HepG2 (cell line): Measurements from ENCODE around the gene ATPAF2. TPM values are rescaled to one million over a fixed set of nuclear protein-coding genes. Genes with fewer than 3 reads are reported as not detected.

Source experiments
- ATAC-seq: fragments of 200-7000 bp; cut with Tn5 transposase; 3 replicates; pipeline ENCODE4 v1.9.1; 2020; ENCODE audit warnings: mild to moderate bottlenecking, moderate library complexity
- BruUV-seq: library from RNA; stranded (reverse); fragments of 400-500 nt; replicated peaks from 2 replicates; lab custom pipeline; 2021; lab: Mats Ljungman, UMichigan
- CTCF ChIA-PET: fragments of 300-600 bp; formaldehyde crosslinking; extraction: SDS; loops from one replicate; lab custom pipeline; 2021; ENCODE audit warnings: low total read pairs, inconsistent platforms, low intra/inter-chr PET ratio; lab: Yijun Ruan, JAX
- POLR2A ChIA-PET: fragments of 350-600 bp; sonication (Branson Sonifier 250); formaldehyde crosslinking; loops from one replicate; lab custom pipeline; 2020; ENCODE audit warnings: antibody characterized with exemption, inconsistent platforms; lab: Yijun Ruan, JAX
- DNase-seq: peaks from one replicate; pipeline ENCODE4 v3.0.0-alpha.2; 2015; ENCODE audit warnings: low spot score
- FAIRE-seq: peaks from 3 replicates; lab custom pipeline; 2011; peaks lifted over from hg19 to GRCh38; lab: Jason Lieb, UNC
- H2AFZ ChIP-seq: one replicate; pipeline ENCODE4 v1.6.1; 2011; ENCODE audit warnings: low read length, inconsistent platforms
- H3K27ac ChIP-seq: fragments of 300-600 bp; 3 replicates; pipeline ENCODE4 v1.8.0; 2011; ENCODE audit warnings: mixed run types, mild to moderate bottlenecking, mixed read lengths, low read length, inconsistent platforms; ENCODE audit not compliant: insufficient read depth; ENCODE audit errors: extremely low read length
- H3K27me3 ChIP-seq, 2 experiments: fragments of 200-600 bp in 1 of 2; 2 replicates in 1 of 2; 3 replicates in 1 of 2; pipeline versions ENCODE4 v1.6.0 to v1.8.0; 2011; ENCODE audit warnings: low read length in 2 of 2, mild to moderate bottlenecking in 2 of 2, moderate library complexity in 2 of 2, inconsistent platforms in 1 of 2; ENCODE audit not compliant: insufficient read depth in 2 of 2, control insufficient read depth in 1 of 2
- H3K36me3 ChIP-seq, 2 experiments: fragments of 200-600 bp in 1 of 2; replicated peaks in 1 of 2; 2 replicates in 1 of 2; 3 replicates in 1 of 2; pipeline versions ENCODE4 v1.5.1 to v1.8.0; 2011; ENCODE audit warnings: low read length in 2 of 2, inconsistent platforms in 1 of 2; ENCODE audit not compliant: insufficient read depth in 2 of 2, control insufficient read depth in 1 of 2
- H3K4me1 ChIP-seq: 2 replicates; pipeline ENCODE4 v1.5.1; 2012; ENCODE audit warnings: low read length, inconsistent platforms; ENCODE audit not compliant: insufficient read depth
- H3K4me2 ChIP-seq: 2 replicates; pipeline ENCODE4 v1.6.0; 2011; ENCODE audit warnings: low read depth, low read length, inconsistent platforms
- H3K4me3 ChIP-seq, 3 experiments: fragments of 200-600 bp in 1 of 3; sonication (generic), shearing (Covaris generic) in 1 of 3; replicated peaks in 1 of 3; 2 replicates each; pipeline ENCODE4 v1.5.1; 2011 to 2016; ENCODE audit warnings: low read length in 3 of 3, inconsistent platforms in 2 of 3, low read depth in 2 of 3, mild to moderate bottlenecking in 2 of 3, control low read depth in 1 of 3, mixed read lengths in 1 of 3; ENCODE audit not compliant: insufficient read depth in 1 of 3
- H3K79me2 ChIP-seq: one replicate; pipeline ENCODE4 v1.6.1; 2011; ENCODE audit warnings: low read length, inconsistent platforms; ENCODE audit not compliant: insufficient read depth
- H3K9ac ChIP-seq: 2 replicates; pipeline ENCODE4 v1.6.0; 2011; ENCODE audit warnings: mild to moderate bottlenecking, low read depth, low read length, inconsistent platforms; ENCODE audit not compliant: insufficient read depth
- H3K9me3 ChIP-seq: 2 replicates; pipeline ENCODE4 v1.5.1; 2012; ENCODE audit warnings: mild to moderate bottlenecking, low read length
- H4K20me1 ChIP-seq: 2 replicates; pipeline ENCODE4 v1.6.0; 2011; ENCODE audit warnings: inconsistent platforms, mild to moderate bottlenecking, low read length, moderate library complexity; ENCODE audit not compliant: insufficient read depth
- SAP130 ChIP-seq: IDR thresholded peaks from 2 replicates; pipeline ENCODE4 v1.6.1; 2016; ENCODE audit warnings: low read depth
- STAT5B ChIP-seq: sonication (generic); formaldehyde crosslinking; IDR thresholded peaks from 2 replicates; pipeline ENCODE4 v1.4.0; 2020; ENCODE audit warnings: missing genetic modification reagents
- WGBS: methylation state at CpG from one replicate; pipeline ENCODE4 v1.1.6; 2017; ENCODE audit warnings: low lambda C conversion rate; 5-methylcytosine and 5-hydroxymethylcytosine counted together
- in situ Hi-C: cut with HindIII; loops from 2 replicates; pipeline ENCODE4 v1.10.0; 2017; ENCODE audit warnings: low pct_unique_long_range_greater_than_20kb; ENCODE audit not compliant: extremely low pct_ligation_motif_present
- intact Hi-C: fragments of 100-400 bp; cut with micrococcal nuclease; formaldehyde crosslinking; loops from one replicate; pipeline ENCODE4 v1.10.0; 2022; ENCODE audit not compliant: unreplicated experiment
- polyA plus RNA-seq, 8 experiments: library from polyadenylated mRNA; depleted of rRNA in 3 of 8; stranded (reverse) in 7 of 8; unstranded in 1 of 8; fragments of >200 nt; fragmentation: Illumina TruSeq in 4 of 8; extraction: Trizol in 4 of 8; gene quantifications; 2 replicates each; pipeline versions ENCODE4 v1.2.1 to v1.2.3, GENCODE V29; 2011 to 2016; ENCODE audit warnings: low read depth in 4 of 8, missing spikeins in 1 of 8, mixed read lengths in 1 of 8; ENCODE audit not compliant: insufficient read depth in 1 of 8
- total RNA-seq, 5 experiments: library from RNA; depleted of rRNA; stranded (reverse); fragments of >200 nt; fragmentation: Illumina TruSeq; extraction: Trizol; gene quantifications; 2 replicates each; pipeline ENCODE4 v1.2.3, GENCODE V29; 2016; ENCODE audit warnings: low read depth in 1 of 5
- TF ChIP-seq, protein P1 (sequence below): sonication (generic); formaldehyde crosslinking; IDR thresholded peaks from 2 replicates; pipeline ENCODE4 v1.4.0; 2020; ENCODE audit warnings: missing genetic modification reagents
- TF ChIP-seq, protein P2 (sequence below): IDR thresholded peaks from 2 replicates; pipeline ENCODE4 v1.6.1; 2012; ENCODE audit warnings: inconsistent platforms
- TF ChIP-seq, protein P3 (sequence below): sonication (generic); formaldehyde crosslinking; IDR thresholded peaks from 2 replicates; pipeline ENCODE4 v1.8.1; 2023; ENCODE audit warnings: mild to moderate bottlenecking, moderate library complexity, missing genetic modification reagents

Gene ATPAF2
- total and polyA plus RNA-seq, 2 of the 13 experiments (the other 11 are each of a cell fraction or from before 2014, with no cell fraction given), result 15.0 to 16.5 TPM

DNA sequence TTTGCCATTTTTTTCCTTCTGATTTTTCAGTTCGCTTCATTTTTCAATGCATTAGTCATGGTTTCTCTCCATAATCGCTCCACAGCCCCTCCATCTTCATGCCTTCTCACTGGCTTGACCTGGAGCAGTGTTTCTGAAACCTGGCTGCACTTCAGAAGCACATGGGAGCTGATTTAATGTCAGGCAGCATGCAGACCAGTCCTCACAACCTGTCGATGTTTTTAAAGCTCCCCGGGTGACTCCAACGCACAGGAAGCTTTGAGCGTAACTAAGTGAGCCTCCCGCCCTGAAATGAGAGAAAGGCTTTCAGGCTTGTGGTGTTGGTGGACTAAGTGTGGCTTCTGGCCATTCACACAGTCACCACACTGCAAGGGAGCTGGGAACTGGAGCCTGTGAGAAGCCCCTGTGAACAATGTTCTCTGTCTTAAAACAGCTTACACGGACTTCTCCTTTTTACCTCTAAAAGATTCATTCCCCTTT lies 31.9 kb upstream of the ATPAF2 start:
- TF ChIP-seq, protein P1, sequence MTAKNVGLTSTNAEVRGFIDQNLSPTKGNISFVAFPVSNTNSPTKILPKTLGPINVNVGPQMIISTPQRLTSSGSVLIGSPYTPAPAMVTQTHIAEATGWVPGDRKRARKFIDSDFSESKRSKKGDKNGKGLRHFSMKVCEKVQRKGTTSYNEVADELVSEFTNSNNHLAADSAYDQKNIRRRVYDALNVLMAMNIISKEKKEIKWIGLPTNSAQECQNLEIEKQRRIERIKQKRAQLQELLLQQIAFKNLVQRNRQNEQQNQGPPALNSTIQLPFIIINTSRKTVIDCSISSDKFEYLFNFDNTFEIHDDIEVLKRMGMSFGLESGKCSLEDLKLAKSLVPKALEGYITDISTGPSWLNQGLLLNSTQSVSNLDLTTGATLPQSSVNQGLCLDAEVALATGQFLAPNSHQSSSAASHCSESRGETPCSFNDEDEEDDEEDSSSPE (CRISPR knock-in tag), result 0 out of 2 replicates have a peak, but pooled peaks have one; percentile 10
- TF ChIP-seq SAP130 (CRISPR knock-in tag) (0 out of 2 replicates have a peak, but pooled peaks have one; percentile 21), STAT5B (CRISPR knock-in tag) (no peak)
- TF ChIP-seq, protein P2, sequence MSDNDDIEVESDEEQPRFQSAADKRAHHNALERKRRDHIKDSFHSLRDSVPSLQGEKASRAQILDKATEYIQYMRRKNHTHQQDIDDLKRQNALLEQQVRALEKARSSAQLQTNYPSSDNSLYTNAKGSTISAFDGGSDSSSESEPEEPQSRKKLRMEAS, result 0 out of 2 replicates have a peak, but pooled peaks have one; percentile 32
- TF ChIP-seq, protein P3, sequence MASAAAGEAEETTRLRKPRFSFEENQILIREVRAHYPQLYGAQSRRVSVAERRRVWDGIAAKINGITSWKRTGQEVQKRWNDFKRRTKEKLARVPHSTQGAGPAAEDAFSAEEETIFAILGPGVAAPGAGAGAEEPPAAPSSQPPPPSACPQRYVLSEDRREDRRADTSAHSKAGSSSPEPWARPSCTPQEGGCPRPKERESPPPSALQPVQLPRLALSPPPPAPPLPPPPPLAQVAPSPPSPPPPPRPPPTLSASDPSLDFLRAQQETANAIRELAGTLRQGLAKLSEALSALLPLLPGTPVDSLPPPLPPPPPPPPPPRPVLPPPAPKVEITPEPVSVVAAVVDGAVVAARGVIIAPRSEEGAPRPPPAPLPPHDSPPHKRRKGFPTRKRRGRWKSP, result 0 out of 2 replicates have a peak, but pooled peaks have one; percentile 5

More for the DNA sequence above, 31.9 kb upstream of the ATPAF2 start:
- DNase-seq, result no peak
- no peaks in the 10 kb centered on the region for H4K20me1 ChIP-seq
- FAIRE-seq, result no peak
- peak overlapping the region; percentile 72 for H3K4me2 ChIP-seq
- ChIA-PET CTCF (no interaction called here), POLR2A (interaction anchor here (0.9 kb wide), 1 partner anchor 9 kb away, joined by 3 read pairs; no protein-coding TSS in a partner anchor)
- no peak overlapping the region for H3K9ac ChIP-seq
- ATAC-seq, result peak; percentile 81
- peaks cover 39% of the 10 kb centered on the region for H3K4me1 ChIP-seq
- H3K9me3 ChIP-seq, result no peaks in the 10 kb centered on the region
- WGBS, result 10% methylated on average over 8 of the region's 8 CpGs
- H3K36me3 ChIP-seq, result peaks cover 1 to 3% of the 10 kb centered on the region in 2 experiments; a peak in 1 of 5 replicates
- in situ Hi-C loops, result no loop called here
- H3K27ac ChIP-seq, result peak overlapping the region; percentile 47
- no TSS peak for BruUV-seq
- H2AFZ ChIP-seq, result peak overlapping the region; percentile 80
- H3K27me3 ChIP-seq, result no peaks in the 10 kb centered on the region
- intact Hi-C loops, result no loop called here
- no peaks in the 10 kb centered on the region for H3K79me2 ChIP-seq
- peak overlapping the region; percentile 6 to 53 (median 39); a peak in 4 of 6 replicates for H3K4me3 ChIP-seq
